H9 (cell line): ENCODE measurements around the gene NBEAL2. TPM values are rescaled to one million over a fixed set of nuclear protein-coding genes. Genes with fewer than 3 reads are reported as not detected.

Experiments used
- DNase-seq: peaks from one replicate; pipeline ENCODE4 v3.0.0-alpha.2; 2017
- H2AFZ ChIP-seq: one replicate; pipeline ENCODE4 v1.6.1; 2013; ENCODE audit warnings: mild to moderate bottlenecking, low read length, control low read depth, moderate library complexity
- H2AK5ac ChIP-seq: 2 replicates; pipeline ENCODE4 v1.6.1; 2013; ENCODE audit warnings: low read length, control low read depth, mixed read lengths; ENCODE audit not compliant: insufficient read length
- H2BK120ac ChIP-seq: one replicate; pipeline ENCODE4 v1.6.1; 2013; ENCODE audit warnings: low read depth, mild to moderate bottlenecking, low read length, control low read depth, inconsistent platforms; ENCODE audit not compliant: poor library complexity, severe bottlenecking
- H2BK12ac ChIP-seq: 2 replicates; pipeline ENCODE4 v1.6.1; 2013; ENCODE audit warnings: low read length, control low read depth, mixed read lengths, low read depth; ENCODE audit not compliant: insufficient read length
- H2BK15ac ChIP-seq: 2 replicates; pipeline ENCODE4 v1.6.1; 2013; ENCODE audit warnings: low read depth, low read length, control low read depth
- H2BK20ac ChIP-seq: one replicate; pipeline ENCODE4 v1.6.1; 2013; ENCODE audit warnings: low read depth, mild to moderate bottlenecking, low read length, control low read depth, inconsistent platforms; ENCODE audit not compliant: poor library complexity, severe bottlenecking
- H2BK5ac ChIP-seq: 2 replicates; pipeline ENCODE4 v1.6.1; 2013; ENCODE audit warnings: low read length, control low read depth, mixed read lengths; ENCODE audit not compliant: insufficient read length
- H3K14ac ChIP-seq: 2 replicates; pipeline ENCODE4 v1.6.1; 2013; ENCODE audit warnings: low read length, control low read depth; ENCODE audit not compliant: insufficient read depth
- H3K18ac ChIP-seq: 2 replicates; pipeline ENCODE4 v1.6.1; 2013; ENCODE audit warnings: low read depth, mild to moderate bottlenecking, mixed read lengths, low read length, control low read depth; ENCODE audit not compliant: insufficient read length
- H3K23ac ChIP-seq: 2 replicates; pipeline ENCODE4 v1.6.1; 2013; ENCODE audit warnings: low read length, control low read depth, mixed read lengths, low read depth; ENCODE audit not compliant: insufficient read length
- H3K23me2 ChIP-seq: 2 replicates; pipeline ENCODE4 v1.6.1; 2013; ENCODE audit warnings: low read depth, mild to moderate bottlenecking, mixed read lengths, low read length, control low read depth; ENCODE audit not compliant: insufficient read length, poor library complexity, severe bottlenecking
- H3K27ac ChIP-seq: 2 replicates; pipeline ENCODE4 v1.5.1; 2013; ENCODE audit warnings: low read length, control low read depth, mixed read lengths, low read depth; ENCODE audit not compliant: insufficient read length
- H3K27me3 ChIP-seq: 2 replicates; pipeline ENCODE4 v1.6.1; 2013; ENCODE audit warnings: low read length, control low read depth, inconsistent platforms; ENCODE audit not compliant: insufficient read depth
- H3K4ac ChIP-seq: 2 replicates; pipeline ENCODE4 v1.6.1; 2013; ENCODE audit warnings: low read depth, mild to moderate bottlenecking, control low read depth, inconsistent platforms, low read length, moderate library complexity
- H3K4me1 ChIP-seq: 2 replicates; pipeline ENCODE4 v1.6.1; 2013; ENCODE audit warnings: low read length, control low read depth, inconsistent platforms; ENCODE audit not compliant: insufficient read depth
- H3K4me2 ChIP-seq: 2 replicates; pipeline ENCODE4 v1.6.1; 2013; ENCODE audit warnings: low read length, control low read depth, mixed read lengths; ENCODE audit not compliant: insufficient read length, insufficient read depth
- H3K56ac ChIP-seq: 2 replicates; pipeline ENCODE4 v1.6.1; 2013; ENCODE audit warnings: low read depth, mild to moderate bottlenecking, mixed read lengths, low read length, control low read depth; ENCODE audit not compliant: insufficient read length
- H3K79me1 ChIP-seq: 2 replicates; pipeline ENCODE4 v1.6.1; 2013; ENCODE audit warnings: low read depth, mild to moderate bottlenecking, moderate library complexity, low read length, control low read depth, inconsistent platforms; ENCODE audit not compliant: insufficient read depth, poor library complexity, severe bottlenecking
- H3K79me2 ChIP-seq: 2 replicates; pipeline ENCODE4 v1.6.1; 2013; ENCODE audit warnings: low read length, control low read depth, inconsistent platforms; ENCODE audit not compliant: insufficient read depth
- H3K9ac ChIP-seq: 2 replicates; pipeline ENCODE4 v1.6.1; 2013; ENCODE audit warnings: low read length, control low read depth, mixed read lengths; ENCODE audit not compliant: insufficient read length; ENCODE audit errors: extremely low read depth
- H3K9me3 ChIP-seq: one replicate; pipeline ENCODE4 v1.6.1; 2013; ENCODE audit warnings: low read depth, low read length, inconsistent platforms; ENCODE audit not compliant: control insufficient read depth
- H3T11ph ChIP-seq: one replicate; pipeline ENCODE4 v1.6.1; 2013; ENCODE audit warnings: mild to moderate bottlenecking, low read length, control low read depth, inconsistent platforms
- H4K20me1 ChIP-seq: one replicate; pipeline ENCODE4 v1.6.1; 2013; ENCODE audit not compliant: control insufficient read depth, insufficient read length, insufficient read depth
- H4K5ac ChIP-seq: 2 replicates; pipeline ENCODE4 v1.6.1; 2013; ENCODE audit warnings: low read depth, mild to moderate bottlenecking, mixed read lengths, low read length, control low read depth; ENCODE audit not compliant: insufficient read length
- H4K8ac ChIP-seq: replicated peaks from 2 replicates; pipeline ENCODE4 v1.6.1; 2013; ENCODE audit warnings: low read length, control low read depth, mixed read lengths, low read depth; ENCODE audit not compliant: insufficient read length
- H4K91ac ChIP-seq: 2 replicates; pipeline ENCODE4 v1.6.1; 2013; ENCODE audit warnings: low read depth, mild to moderate bottlenecking, moderate library complexity, mixed read lengths, low read length, control low read depth; ENCODE audit not compliant: insufficient read length
- H3K27ac Mint-ChIP-seq, 3 experiments: 2 replicates in 2 of 3; 3 replicates in 1 of 3; pipeline ENCODE4 v1.8.0; 2020 to 2021; ENCODE audit warnings: mixed read lengths in 3 of 3, mild to moderate bottlenecking in 1 of 3, moderate library complexity in 1 of 3
- H3K27me3 Mint-ChIP-seq: 2 replicates; pipeline ENCODE4 v1.8.0; 2021; ENCODE audit warnings: low read depth, mild to moderate bottlenecking, moderate library complexity, mixed read lengths
- H3K36me3 Mint-ChIP-seq, 3 experiments: 2 replicates in 2 of 3; 3 replicates in 1 of 3; pipeline ENCODE4 v1.8.0; 2020 to 2021; ENCODE audit warnings: low read depth in 3 of 3, mixed read lengths in 3 of 3; ENCODE audit not compliant: insufficient read depth in 1 of 3
- H3K4me1 Mint-ChIP-seq, 2 experiments: 2 replicates each; pipeline ENCODE4 v1.8.0; 2020; ENCODE audit warnings: mixed read lengths in 2 of 2
- H3K4me3 Mint-ChIP-seq, 2 experiments: 2 replicates in 1 of 2; 3 replicates in 1 of 2; pipeline ENCODE4 v1.8.0; 2020 to 2021; ENCODE audit warnings: mild to moderate bottlenecking in 2 of 2, mixed read lengths in 2 of 2, moderate library complexity in 1 of 2
- H3K9me3 Mint-ChIP-seq, 2 experiments: 2 replicates in 1 of 2; 3 replicates in 1 of 2; pipeline ENCODE4 v1.8.0; 2020; ENCODE audit warnings: mild to moderate bottlenecking in 2 of 2, mixed read lengths in 2 of 2, moderate library complexity in 1 of 2
- CTCF ChIP-seq: fragments of 200-600 bp; sonication (generic); conservative IDR thresholded peaks from 3 replicates; pipeline ENCODE4 v1.8.0; 2021; ENCODE audit warnings: antibody characterized with exemption, mild to moderate bottlenecking
- WGBS: extraction: QIAGEN DNeasy Blood & Tissue Kit; methylation state at CpG from one replicate; pipeline ENCODE4 v1.1.7; 2013; ENCODE audit warnings: missing lambda C conversion rate, low lambda C conversion rate, mixed read lengths; ENCODE audit not compliant: insufficient read length; ENCODE audit errors: extremely low coverage; 5-methylcytosine and 5-hydroxymethylcytosine counted together
- total RNA-seq: library from RNA; stranded (reverse); gene quantifications from 2 replicates; pipeline ENCODE4 v1.2.1, GENCODE V29; 2021

The NBEAL2 gene
- total RNA-seq, 1 experiment from 2014 or later: 52.1 TPM

- Histone ChIP-seq H4K20me1 (peaks cover 3% of the 10 kb centered on the region), H3K56ac (no peak overlapping the region)
- no peak overlapping the region for H3K4me3 Mint-ChIP-seq
Measured at GRCh38 chr3:46965151-46965550, 14.3 kb upstream of the NBEAL2 start.

More at GRCh38 chr3:46965151-46965550, 14.3 kb upstream of the NBEAL2 start:
- H3K27ac ChIP-seq: no peak overlapping the region
- H3K23me2 ChIP-seq: no peaks in the 10 kb centered on the region
- no peak overlapping the region for H3K18ac ChIP-seq
- Mint-ChIP-seq H3K4me1 (peaks cover 44% of the 10 kb centered on the region in 2 experiments), H3K9me3 (peaks cover 6 to 21% of the 10 kb centered on the region in 2 experiments; a peak in 4 of 5 replicates), H3K36me3 (peaks cover 32 to 39% (median 38%) of the 10 kb centered on the region in 3 experiments), H3K27ac (no peak overlapping the region), H3K27me3 (no peaks in the 10 kb centered on the region)
- H3K14ac ChIP-seq: no peak overlapping the region
- no peak overlapping the region for H2BK20ac ChIP-seq
- H2AK5ac ChIP-seq: no peak overlapping the region
- no peak overlapping the region for H2BK15ac ChIP-seq
- H3K27me3 ChIP-seq: no peaks in the 10 kb centered on the region
- no CpG with 5 or more reads among the region's 6 CpGs for WGBS
- no peak overlapping the region for H2BK120ac ChIP-seq
- no peak overlapping the region for H4K8ac ChIP-seq
- H4K5ac ChIP-seq: no peak overlapping the region
- peaks cover 52% of the 10 kb centered on the region for H3K79me2 ChIP-seq
- no peak overlapping the region for H2BK5ac ChIP-seq
- no peak overlapping the region for H3T11ph ChIP-seq
- no peak overlapping the region for H4K91ac ChIP-seq
- H3K4me1 ChIP-seq: peaks cover 3% of the 10 kb centered on the region; the same call in 1 of the 2 replicates
- H3K23ac ChIP-seq: no peak overlapping the region
- no peak for DNase-seq
- H3K4me2 ChIP-seq: no peak overlapping the region
- no peaks in the 10 kb centered on the region for H3K9me3 ChIP-seq
- TF ChIP-seq CTCF: no peak
- no peak overlapping the region for H2BK12ac ChIP-seq
- H3K4ac ChIP-seq: no peak overlapping the region
- no peak overlapping the region for H2AFZ ChIP-seq
- no peak overlapping the region for H3K9ac ChIP-seq
- H3K79me1 ChIP-seq: peaks cover 14% of the 10 kb centered on the region
